A673 (cell line): Measurements from ENCODE around the gene IPCEF1. TPM values are rescaled to one million over a fixed set of nuclear protein-coding genes. Genes with fewer than 3 reads are reported as not detected.

Experiments
- BruUV-seq: library from RNA; stranded (reverse); fragments of 400-500 nt; replicated peaks from 2 replicates; lab custom pipeline; 2021; lab: Mats Ljungman, UMichigan
- CTCF ChIA-PET: fragments of 300-600 bp; sonication (Branson Sonifier 250); formaldehyde crosslinking; loops from one replicate; lab custom pipeline; 2022; ENCODE audit warnings: antibody characterized with exemption; lab: Charles Lee
- POLR2A ChIA-PET: fragments of 300-600 bp; sonication (Branson Sonifier 250); formaldehyde crosslinking; loops from one replicate; lab custom pipeline; 2022; ENCODE audit warnings: antibody characterized with exemption; ENCODE audit not compliant: low non-redundant PET; lab: Charles Lee
- DNase-seq: peaks from one replicate; pipeline ENCODE4 v3.0.0-alpha.2; 2015; ENCODE audit warnings: low spot score
- H3K27ac ChIP-seq: fragments of 200-600 bp; sonication (generic); 2 replicates; pipeline ENCODE4 v1.5.1; 2016; ENCODE audit warnings: mixed run types, low read depth, mild to moderate bottlenecking, mixed read lengths, antibody characterized with exemption, low read length; ENCODE audit not compliant: poor library complexity, severe bottlenecking
- H3K27me3 ChIP-seq: fragments of 200-600 bp; sonication (generic); replicated peaks from 2 replicates; pipeline ENCODE4 v1.6.1; 2017; ENCODE audit warnings: mixed run types, low read depth, mild to moderate bottlenecking, mixed read lengths, antibody characterized with exemption, low read length; ENCODE audit not compliant: insufficient read depth, poor library complexity
- H3K36me3 ChIP-seq: fragments of 200-600 bp; sonication (generic); 2 replicates; pipeline ENCODE4 v1.6.1; 2016; ENCODE audit warnings: mixed run types, mild to moderate bottlenecking, mixed read lengths, antibody characterized with exemption, low read length; ENCODE audit not compliant: insufficient read depth, poor library complexity, severe bottlenecking
- H3K4me1 ChIP-seq: fragments of 200-600 bp; sonication (generic); 2 replicates; pipeline ENCODE4 v1.6.1; 2017; ENCODE audit warnings: mixed run types, mild to moderate bottlenecking, mixed read lengths, antibody characterized with exemption, low read length; ENCODE audit not compliant: insufficient read depth, poor library complexity, severe bottlenecking
- H3K4me3 ChIP-seq: fragments of 200-600 bp; sonication (generic); 2 replicates; pipeline ENCODE4 v1.5.1; 2016; ENCODE audit warnings: low read depth, mixed run types, mild to moderate bottlenecking, mixed read lengths, low read length; ENCODE audit not compliant: poor library complexity, severe bottlenecking
- H3K9me3 ChIP-seq: fragments of 200-600 bp; sonication (generic); 2 replicates; pipeline ENCODE4 v1.6.1; 2016; ENCODE audit warnings: mixed run types, low read depth, mild to moderate bottlenecking, mixed read lengths, antibody characterized with exemption, low read length; ENCODE audit not compliant: poor library complexity, severe bottlenecking
- CTCF ChIP-seq: fragments of 300-800, 200-600 bp; sonication (generic); conservative IDR thresholded peaks from 2 replicates; pipeline ENCODE4 v1.5.1; 2017; ENCODE audit warnings: low read depth, mild to moderate bottlenecking, antibody characterized with exemption, low read length, moderate library complexity, mixed read lengths
- EZH2 ChIP-seq: fragments of 200-600 bp; sonication (generic); IDR thresholded peaks from 2 replicates; pipeline ENCODE4 v1.6.1; 2017; ENCODE audit warnings: borderline replicate concordance, low read depth, mild to moderate bottlenecking, mixed read lengths, antibody characterized with exemption, low read length; ENCODE audit not compliant: poor library complexity, severe bottlenecking
- intact Hi-C: fragments of 100-400 bp; cut with micrococcal nuclease; formaldehyde crosslinking; loops from one replicate; pipeline ENCODE4 v1.10.0; 2022; ENCODE audit not compliant: unreplicated experiment
- total RNA-seq: library from RNA; stranded (reverse); gene quantifications from 2 replicates; pipeline ENCODE4 v1.2.3, GENCODE V29; 2021

IPCEF1 gene
- total RNA-seq, 1 experiment from 2014 or later = 1.4 TPM

GRCh38 chr6:154112181-154112809 lies 244.3 kb downstream of the IPCEF1 start:
- no peak for DNase-seq
- intact Hi-C loops = no loop called here
- no TSS peak for BruUV-seq
- Histone ChIP-seq H3K9me3 (no peaks in the 10 kb centered on the region), H3K4me3 (no peak overlapping the region), H3K4me1 (no peaks in the 10 kb centered on the region), H3K36me3 (no peaks in the 10 kb centered on the region), H3K27me3 (no peaks in the 10 kb centered on the region), H3K27ac (no peak overlapping the region)
- ChIA-PET POLR2A (no interaction called here), CTCF (interaction anchor here (0.6 kb wide), 1 partner anchor 75 kb away, joined by 7 read pairs; no protein-coding TSS in a partner anchor)
- TF ChIP-seq EZH2 (no peak), CTCF (no peak)

DNA sequence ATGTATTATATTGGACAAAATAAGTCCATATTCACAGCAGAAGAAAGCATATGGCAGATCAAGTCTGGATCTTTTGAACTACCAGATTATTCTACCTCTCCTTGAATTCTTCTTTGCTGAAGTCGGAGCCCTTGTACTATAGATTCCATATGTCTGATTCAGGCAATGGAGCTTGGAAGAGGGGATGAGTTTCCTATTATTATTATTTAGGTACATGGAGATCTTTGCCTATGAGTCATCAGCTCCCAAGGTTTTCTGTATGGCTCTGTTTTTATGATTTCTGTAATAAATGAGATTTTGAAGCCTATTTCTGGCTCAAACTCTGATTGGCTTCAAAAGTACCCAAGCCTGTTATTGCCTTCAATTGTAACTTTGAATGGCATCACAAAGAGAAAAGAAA lies 245.6 kb downstream of the IPCEF1 start:
- DNase-seq = no peak
- no peak overlapping the region for H3K4me3 ChIP-seq
- H3K4me1 ChIP-seq = no peaks in the 10 kb centered on the region
- H3K27me3 ChIP-seq = no peaks in the 10 kb centered on the region
- H3K9me3 ChIP-seq = no peaks in the 10 kb centered on the region
- H3K27ac ChIP-seq = no peak overlapping the region
- ChIA-PET CTCF (no interaction called here), POLR2A (no interaction called here)
- no TSS peak for BruUV-seq
- TF ChIP-seq CTCF (no peak), EZH2 (no peak)
- H3K36me3 ChIP-seq = no peaks in the 10 kb centered on the region
- intact Hi-C loops = no loop called here

DNA sequence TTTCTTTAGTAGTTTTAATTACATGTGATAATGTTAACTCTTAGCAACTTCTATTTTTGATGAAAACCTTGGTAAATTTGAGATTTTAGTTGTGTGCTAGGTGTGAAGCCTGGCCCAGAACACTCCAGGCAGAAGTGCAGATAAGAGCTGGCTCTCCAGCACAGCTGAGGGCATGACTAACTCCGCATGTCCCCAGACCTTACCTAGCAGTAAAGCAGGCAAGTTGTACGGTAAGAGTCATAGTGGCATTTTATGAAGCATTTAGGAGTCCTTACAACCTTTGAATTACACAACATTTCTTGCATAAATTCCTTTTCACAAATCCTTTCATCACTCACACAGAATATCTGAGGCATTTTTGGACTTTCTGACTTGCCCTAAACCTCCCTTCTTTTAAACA lies 250.4 kb downstream of the IPCEF1 start:
- intact Hi-C loops = no loop called here
- BruUV-seq = no TSS peak
- no peaks in the 10 kb centered on the region for H3K27me3 ChIP-seq
- TF ChIP-seq EZH2 (no peak), CTCF (no peak)
- H3K36me3 ChIP-seq = no peaks in the 10 kb centered on the region
- POLR2A ChIA-PET = no interaction called here
- no peak overlapping the region for H3K4me3 ChIP-seq
- H3K9me3 ChIP-seq = no peaks in the 10 kb centered on the region
- CTCF ChIA-PET = no interaction called here
- no peaks in the 10 kb centered on the region for H3K4me1 ChIP-seq
- H3K27ac ChIP-seq = no peak overlapping the region
- DNase-seq = no peak

Other genes with a start within 250 kb of the IPCEF1 start
- 10.3 and 10.5 TPM in 2 replicates for gene CNKSR3, start 153.9 kb upstream of the IPCEF1 start, total RNA-seq